Stimulated activated CD4-positive, alpha-beta T cell treated with anti-CD3 and anti-CD28 coated beads, Interleukin-12 subunit alpha, Interleukin-12 subunit beta, amount 100 ng/mL, for 48 hours (primary cell): Measurements from ENCODE around the gene PRKAR1B.

Source experiments
- DNase-seq, 3 donors: peaks; one replicate each; pipeline ENCODE4 v3.0.0-alpha.2; 2020; ENCODE audit warnings: low read depth in 2 of 3, low spot score in 1 of 3

The PRKAR1B gene

GRCh38 chr7:727104-727805 is at the start of gene PRKAR1B:
Gene PRKAR1B, minus strand, starts transcription at chr7:727281. Its CDS starts 15,776 bp downstream, at chr7:711505.
- peak in 2 of 3 donors; percentile 8 to 28 for DNase-seq

- DNase-seq: no peak
Observed at GRCh38 chr7:776381-776780, 49.3 kb upstream of the PRKAR1B start.

- peak; percentile 28 to 60 (median 47) for DNase-seq
Observed at GRCh38 chr7:774161-775109, 47.4 kb upstream of the PRKAR1B start.

GRCh38 chr7:773622-773915 is 46.5 kb upstream of the PRKAR1B start:
- no peak for DNase-seq

GRCh38 chr7:772861-773621 is 46.0 kb upstream of the PRKAR1B start:
- DNase-seq: no peak

- no peak for DNase-seq
Observed at GRCh38 chr7:772392-772791, 45.3 kb upstream of the PRKAR1B start.

- no peak for DNase-seq
Observed at GRCh38 chr7:772005-772294, 44.9 kb upstream of the PRKAR1B start.

GRCh38 chr7:771234-772004 is 44.3 kb upstream of the PRKAR1B start:
- no peak for DNase-seq

- DNase-seq: no peak
Observed at GRCh38 chr7:770741-771166, 43.7 kb upstream of the PRKAR1B start.

- DNase-seq: no peak
Observed at GRCh38 chr7:770336-770735, 43.3 kb upstream of the PRKAR1B start.

- DNase-seq: no peak
Observed at GRCh38 chr7:768881-769504, 41.9 kb upstream of the PRKAR1B start.

- peak in 1 of 3 donors; percentile 28 for DNase-seq
Observed at GRCh38 chr7:767941-768731, 41.1 kb upstream of the PRKAR1B start.

- DNase-seq: no peak
Observed at GRCh38 chr7:767580-767940, 40.5 kb upstream of the PRKAR1B start.

- no peak for DNase-seq
Observed at GRCh38 chr7:765383-765782, 38.3 kb upstream of the PRKAR1B start.

GRCh38 chr7:763762-764161 is 36.7 kb upstream of the PRKAR1B start:
- no peak for DNase-seq

- no peak for DNase-seq
Observed at GRCh38 chr7:762885-763284, 35.8 kb upstream of the PRKAR1B start.

- no peak for DNase-seq
Observed at GRCh38 chr7:761631-762030, 34.5 kb upstream of the PRKAR1B start.

GRCh38 chr7:761101-761500 is 34.0 kb upstream of the PRKAR1B start:
- no peak for DNase-seq

- no peak for DNase-seq
Observed at GRCh38 chr7:760006-760405, 32.9 kb upstream of the PRKAR1B start.

GRCh38 chr7:759569-759968 is 32.5 kb upstream of the PRKAR1B start:
- DNase-seq: no peak
